ENCODE data around the gene DIPK1C. TPM values are rescaled to one million over a fixed set of nuclear protein-coding genes. Genes with fewer than 3 reads are reported as not detected.

Gene DIPK1C
- polyA plus RNA-seq, 1 donor, result 0.10 TPM

DNA sequence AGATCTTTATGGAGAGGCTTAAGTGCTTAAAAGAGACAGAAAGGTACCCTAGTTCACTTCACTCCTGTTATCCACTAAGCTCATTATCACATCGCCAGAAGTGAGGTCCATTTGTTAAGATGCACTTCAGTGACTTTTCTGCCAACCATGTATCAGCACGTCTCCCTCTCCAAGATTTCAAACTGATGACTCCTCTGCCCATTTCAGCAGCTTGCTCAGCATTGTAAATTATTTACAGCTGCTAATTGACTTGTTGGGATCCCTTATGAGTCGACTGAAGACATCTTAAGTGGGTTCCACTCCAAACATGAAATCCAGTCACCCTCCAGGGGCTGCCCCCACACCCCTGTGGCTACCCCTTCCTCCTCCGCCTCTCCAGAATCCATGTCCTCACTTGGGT is 37.3 kb downstream of the DIPK1C start:
- DNase-seq, result no peak

- DNase-seq, result no peak
Observed at GRCh38 chr18:74418023-74418422, 39.1 kb downstream of the DIPK1C start.

- no peak for DNase-seq
Observed at GRCh38 chr18:74416124-74416523, 41.0 kb downstream of the DIPK1C start.

DNA sequence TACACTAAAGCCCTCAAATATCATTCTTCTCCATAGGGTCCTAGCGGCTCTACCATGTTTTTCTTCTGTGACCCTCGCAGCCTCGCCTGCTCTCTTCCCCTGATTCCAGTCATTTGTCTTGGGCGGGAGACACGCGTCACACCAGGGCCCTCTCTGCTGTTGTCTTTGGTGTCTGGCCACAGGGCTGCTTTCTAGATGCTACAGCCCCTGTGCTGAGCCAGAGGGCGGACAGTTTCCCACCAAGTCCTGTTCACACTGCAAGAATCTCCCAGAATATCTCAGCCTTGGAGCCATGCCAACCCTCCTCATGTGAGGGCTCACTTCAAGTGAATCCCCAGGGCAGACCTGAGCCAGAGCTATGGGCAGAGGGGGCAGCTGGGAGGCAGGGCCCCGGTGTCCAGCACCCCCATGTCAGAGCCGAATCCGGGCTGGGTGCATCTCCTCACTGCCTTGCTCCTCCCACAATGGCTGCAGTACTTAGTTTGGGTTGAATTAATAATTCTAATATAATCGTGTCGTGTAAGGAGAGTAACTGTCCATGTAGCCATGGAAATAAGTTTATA is 42.1 kb downstream of the DIPK1C start:
- DNase-seq, result no peak

- DNase-seq, result no peak
Observed at GRCh38 chr18:74413836-74414235, 43.3 kb downstream of the DIPK1C start.

- peak; percentile 59 for DNase-seq
Observed at GRCh38 chr18:74412116-74412880, 44.8 kb downstream of the DIPK1C start.

GRCh38 chr18:74411475-74411874 is 45.6 kb downstream of the DIPK1C start:
- DNase-seq, result no peak

GRCh38 chr18:74410441-74410992 is 46.6 kb downstream of the DIPK1C start:
- DNase-seq, result no peak

- no peak for DNase-seq
Observed at GRCh38 chr18:74407888-74408287, 49.2 kb downstream of the DIPK1C start.

GRCh38 chr18:74402806-74403433 is 54.2 kb downstream of the DIPK1C start:
- no peak for DNase-seq

GRCh38 chr18:74400813-74401212 is 56.3 kb downstream of the DIPK1C start:
- no peak for DNase-seq

DNA sequence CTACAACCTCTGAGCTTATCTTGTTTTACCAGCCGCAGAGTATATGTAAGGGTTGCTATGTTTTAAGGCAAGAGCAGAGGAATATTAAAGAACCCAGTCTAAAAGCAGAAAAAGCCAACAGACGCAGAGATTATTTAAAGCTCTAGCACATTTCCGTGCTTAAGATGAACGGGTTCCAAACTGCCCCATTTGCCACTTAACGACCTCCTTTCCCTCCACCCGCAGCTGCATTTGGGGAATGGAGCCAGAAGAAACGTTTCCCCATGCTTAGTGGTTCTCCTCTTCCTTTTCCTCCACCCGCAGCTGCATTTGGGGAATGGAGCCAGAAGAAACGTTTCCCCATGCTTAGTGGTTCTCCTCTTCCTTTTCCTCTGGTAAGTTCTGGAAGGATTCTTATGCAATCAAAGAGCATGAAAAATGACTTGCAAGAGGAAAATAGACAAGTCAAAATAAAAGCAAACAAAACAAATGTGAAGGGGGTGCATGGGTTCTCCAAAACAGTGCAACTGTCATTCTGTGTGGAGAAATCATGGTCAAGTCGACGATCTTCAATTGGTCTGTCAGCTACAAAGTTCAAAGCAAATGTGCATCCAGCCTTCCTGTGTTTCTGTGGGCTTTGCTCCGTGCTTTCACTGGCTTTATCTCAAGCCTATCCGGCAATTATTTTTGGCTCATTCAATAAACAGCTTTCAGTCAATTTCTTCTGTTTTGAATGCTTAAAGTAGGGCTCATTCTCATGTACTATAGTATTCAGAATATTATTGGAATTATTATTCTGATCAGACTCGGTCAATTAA is 57.8 kb downstream of the DIPK1C start:
- DNase-seq, result no peak

DNA sequence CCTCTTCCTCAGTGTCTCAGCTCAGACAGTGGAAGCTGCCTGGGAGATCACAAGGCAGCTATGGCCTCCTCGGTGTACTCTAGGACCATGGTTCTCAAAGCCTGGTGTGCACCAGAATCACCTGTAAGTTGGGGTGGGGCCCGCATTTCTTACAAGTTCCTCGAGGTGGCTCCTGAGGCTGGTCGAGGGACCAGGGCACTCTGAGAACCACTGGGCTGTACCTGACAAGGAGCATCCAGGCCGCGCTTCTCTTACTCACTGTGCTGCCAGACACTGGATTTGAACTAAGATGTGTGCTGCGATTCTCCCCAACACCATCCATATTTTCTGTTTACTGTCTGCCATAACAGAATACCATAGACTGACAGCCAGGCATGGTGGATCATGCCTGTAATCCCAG is 59.5 kb downstream of the DIPK1C start:
- DNase-seq, result no peak

DNA sequence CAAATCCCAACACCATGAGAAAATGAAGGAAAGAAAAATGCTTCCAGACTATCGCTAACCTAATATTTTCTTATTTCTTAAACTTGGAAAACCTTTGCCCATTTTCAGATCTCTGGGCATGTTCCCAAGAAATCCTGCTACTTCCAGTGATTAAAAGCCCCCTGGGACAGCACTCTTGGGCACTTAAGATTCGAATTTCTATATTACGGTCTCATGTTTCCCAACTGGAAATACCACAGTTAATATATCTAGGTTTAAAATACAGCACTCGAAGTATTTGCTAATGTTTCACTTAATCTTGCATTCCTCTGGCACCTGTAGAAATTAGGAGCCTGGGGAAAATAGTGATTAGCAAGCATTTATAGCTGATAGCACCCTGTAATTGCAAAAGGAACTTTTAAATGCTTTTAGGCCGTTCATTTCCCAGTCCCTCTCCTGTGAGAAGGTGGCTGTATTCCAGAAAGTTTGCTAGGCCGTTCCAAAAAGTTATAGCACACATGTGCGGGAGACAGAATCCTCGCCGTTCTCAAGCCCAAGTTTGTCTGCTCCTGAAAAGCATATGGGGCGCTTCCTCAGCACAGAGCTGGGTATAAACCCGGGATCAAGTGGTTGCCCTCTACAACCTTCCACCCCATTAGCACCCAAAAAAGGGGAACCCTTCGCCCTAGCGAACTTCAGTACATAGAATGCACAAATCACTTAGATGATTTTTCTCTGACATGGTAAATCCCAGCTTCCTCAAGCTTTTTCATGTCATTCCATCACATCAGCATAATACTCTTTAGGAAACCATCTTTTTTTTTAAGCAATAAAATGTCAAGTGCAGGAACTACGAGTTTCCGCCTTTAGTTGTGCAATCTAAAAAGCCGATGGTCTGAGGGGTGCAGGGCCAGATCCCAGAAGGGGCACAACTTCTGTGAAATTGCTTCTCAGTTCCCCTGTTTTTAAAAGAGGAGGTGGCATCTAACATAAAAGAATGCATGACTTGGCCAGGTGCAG is 60.6 kb downstream of the DIPK1C start:
- DNase-seq, result no peak

DNA sequence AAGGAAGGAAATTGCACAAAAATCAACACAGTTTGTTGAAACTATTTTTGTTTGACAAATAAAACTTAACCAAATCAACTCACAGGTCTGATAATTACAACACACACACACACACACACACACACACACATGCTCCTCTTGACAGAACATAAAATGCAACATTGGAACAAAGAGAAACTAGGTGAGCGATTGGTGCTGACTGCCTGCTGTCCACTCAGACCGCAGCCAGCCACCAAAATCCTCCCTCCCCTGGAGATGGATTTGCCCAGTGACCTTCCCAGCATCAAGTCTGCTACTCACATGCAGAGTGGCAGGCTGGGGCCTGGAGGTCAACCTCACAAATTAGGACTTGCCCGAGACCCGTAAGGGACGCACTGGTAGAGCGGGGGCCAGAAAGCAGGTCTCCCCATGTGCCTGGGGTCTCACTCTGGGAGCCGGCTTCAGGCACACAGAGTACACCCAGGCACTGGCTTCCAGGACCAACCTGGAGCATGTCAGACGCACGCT is 61.4 kb downstream of the DIPK1C start:
- DNase-seq, result no peak

DNA sequence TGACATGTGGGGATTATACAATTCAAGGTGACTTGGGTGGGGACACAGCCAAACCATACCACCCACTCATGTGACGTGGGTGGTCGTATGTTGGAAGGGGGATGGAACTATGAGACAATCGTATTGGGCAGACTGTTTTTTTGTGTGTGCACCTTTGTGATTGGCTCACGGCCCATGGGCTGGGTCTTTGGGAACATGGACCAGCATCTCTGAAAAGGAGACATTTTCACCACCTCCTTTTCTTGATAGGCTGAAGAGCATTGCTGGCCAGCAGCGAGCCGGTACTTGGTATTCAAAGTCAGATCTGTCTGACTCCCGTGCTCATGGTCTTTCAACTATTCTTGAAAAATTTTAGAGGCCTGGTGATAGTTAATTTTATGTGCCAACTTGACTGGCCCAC is 62.1 kb downstream of the DIPK1C start:
- DNase-seq, result no peak

DNA sequence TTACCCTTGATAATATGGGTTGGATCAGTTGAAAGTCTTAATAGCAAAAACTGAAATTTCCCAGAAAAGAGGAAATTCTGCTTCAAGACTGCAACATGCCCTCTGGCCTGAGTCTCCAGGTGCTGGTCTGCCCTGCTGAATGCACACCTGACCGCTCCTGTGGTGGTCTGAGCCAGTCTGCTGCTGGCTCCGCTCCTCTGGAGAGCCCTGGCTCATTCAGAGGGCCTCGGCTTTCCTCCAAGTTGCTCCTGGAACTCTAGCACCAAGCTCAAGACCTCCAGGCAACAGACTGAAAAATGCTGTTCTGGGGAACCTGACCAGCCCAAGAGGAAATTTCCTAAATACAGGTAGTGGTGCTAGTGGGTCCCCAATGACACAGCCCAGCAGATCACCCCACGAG is 64.8 kb downstream of the DIPK1C start:
- no peak for DNase-seq

DNA sequence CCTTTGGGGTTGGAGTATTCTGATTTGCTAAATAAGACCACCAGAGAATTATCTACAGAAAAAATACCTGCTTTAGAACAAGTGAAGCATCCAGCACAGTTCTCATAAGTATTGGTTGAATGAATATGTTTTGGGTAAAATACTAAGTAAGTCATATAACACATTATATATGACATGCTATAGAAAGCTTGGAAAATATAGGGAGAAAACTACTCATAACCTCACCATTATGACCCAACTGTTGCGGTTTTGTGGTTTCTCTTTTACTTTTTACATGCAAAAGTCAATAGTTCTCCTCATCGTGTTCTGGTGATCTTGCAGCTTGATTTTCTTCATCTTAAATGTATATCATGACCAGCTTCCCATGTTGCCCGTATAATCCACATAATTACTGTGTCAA is 66.2 kb downstream of the DIPK1C start:
- no peak for DNase-seq

DNA sequence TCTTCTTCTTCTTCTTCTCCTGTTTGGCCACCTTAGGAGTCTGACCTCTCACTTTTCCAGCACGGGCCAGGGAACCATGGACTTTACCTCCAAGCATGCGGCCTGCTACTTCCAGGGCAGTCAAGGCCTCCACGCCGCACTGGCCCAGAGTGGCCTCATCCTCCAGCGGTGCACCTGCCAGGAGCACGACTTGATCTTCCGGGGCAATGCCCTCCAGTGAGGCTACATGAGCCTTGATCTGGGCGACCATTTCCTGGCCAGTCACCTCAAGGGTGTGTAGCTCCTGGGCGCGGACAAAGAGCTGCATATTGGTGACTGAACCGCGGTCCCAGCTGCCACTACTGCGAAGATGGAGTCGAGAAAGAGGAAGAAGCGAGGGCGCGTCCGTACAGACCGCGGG is 67.1 kb downstream of the DIPK1C start:
- no peak for DNase-seq

DNA sequence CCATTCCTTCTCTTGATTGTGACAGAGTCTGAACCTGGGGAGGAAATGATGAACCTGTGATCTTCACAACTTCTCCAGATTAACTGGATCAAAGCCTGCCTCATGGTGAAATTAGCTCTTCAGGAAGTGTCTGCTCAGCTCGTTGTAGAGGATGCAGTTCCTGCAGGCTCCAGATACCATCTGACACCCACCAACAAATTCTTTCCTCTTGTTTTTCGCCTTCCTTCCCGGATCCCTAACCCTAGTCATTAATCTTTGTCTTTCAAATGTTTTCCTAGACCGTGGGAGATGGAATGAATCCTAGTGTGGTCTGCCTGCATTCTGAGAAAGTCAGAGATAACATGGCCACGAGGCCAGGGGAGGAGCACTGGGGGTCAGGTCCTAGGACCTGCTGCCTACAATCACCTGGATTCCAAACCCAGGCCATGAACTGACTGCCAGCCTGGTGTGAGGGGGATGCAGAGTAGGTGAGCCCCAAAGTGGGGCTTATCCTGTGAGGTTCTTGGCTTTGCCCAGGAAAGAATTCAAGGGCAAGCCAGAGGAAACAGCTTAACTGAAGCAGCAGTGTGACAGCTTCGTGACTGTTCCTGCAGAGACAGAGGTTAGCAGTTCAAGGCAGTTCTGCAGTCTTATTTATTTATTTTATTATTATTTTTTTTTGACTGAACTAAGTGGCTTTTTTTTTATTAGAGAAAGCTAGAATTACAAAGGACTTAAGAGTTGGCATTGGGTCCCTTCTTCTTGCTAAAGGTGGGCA is 67.8 kb downstream of the DIPK1C start:
- DNase-seq, result peak; percentile 55

Measured in left kidney (tissue), 2 donors.